22Rv1 (cell line): Measurements from ENCODE around the gene C1orf53.

ENCODE experiments used
- H3K27ac ChIP-seq: fragments of 450-650 bp; 2 replicates; pipeline ENCODE4 v1.5.1; 2017
- CTCF ChIP-seq: fragments of 450-650 bp; IDR thresholded peaks from 2 replicates; pipeline ENCODE4 v1.5.1; 2017; ENCODE audit warnings: mild to moderate bottlenecking
- ZFX ChIP-seq: fragments of 450-650 bp; IDR thresholded peaks from 2 replicates; pipeline ENCODE4 v1.6.1; 2017; ENCODE audit warnings: antibody characterized with exemption, borderline replicate concordance

C1orf53 gene

GRCh38 chr1:197919346-197920066 lies 17.1 kb downstream of the C1orf53 start:
- TF ChIP-seq ZFX (no peak), CTCF (no peak)
- H3K27ac ChIP-seq: no peak overlapping the region

- TF ChIP-seq CTCF (no peak), ZFX (no peak)
- no peak overlapping the region for H3K27ac ChIP-seq
Measured at GRCh38 chr1:197920067-197920396, 17.6 kb downstream of the C1orf53 start.

- TF ChIP-seq ZFX (no peak), CTCF (no peak)
- no peak overlapping the region for H3K27ac ChIP-seq
Measured at GRCh38 chr1:197920414-197921117, 18.1 kb downstream of the C1orf53 start.

GRCh38 chr1:197921235-197922069 lies 19.0 kb downstream of the C1orf53 start:
- H3K27ac ChIP-seq: no peak overlapping the region
- TF ChIP-seq ZFX (no peak), CTCF (no peak)

GRCh38 chr1:197922070-197922390 lies 19.6 kb downstream of the C1orf53 start:
- TF ChIP-seq ZFX: no peak
- no peak for TF ChIP-seq CTCF
- no peak overlapping the region for H3K27ac ChIP-seq

- TF ChIP-seq ZFX (no peak), CTCF (no peak)
- no peak overlapping the region for H3K27ac ChIP-seq
Measured at GRCh38 chr1:197923038-197923437, 20.6 kb downstream of the C1orf53 start.
